Dermis lymphatic vessel endothelial cell (primary cell): ENCODE measurements around the gene FASTKD3. TPM values are rescaled to one million over a fixed set of nuclear protein-coding genes. Genes with fewer than 3 reads are reported as not detected.

Experiments
- total RNA-seq: library from RNA; depleted of rRNA; stranded (reverse); fragments of >200 nt; gene quantifications from 2 replicates; pipeline ENCODE4 v1.2.1, GENCODE V29; 2014

FASTKD3 gene
- total RNA-seq: 8.6 and 11.1 TPM in 2 replicates

GRCh38 chr5:7868773-7869473 is at the start of gene FASTKD3, which contains the start of gene MTRR:
Gene FASTKD3, minus strand, starts transcription at chr5:7869031. Its CDS starts 948 bp downstream, at chr5:7868083.
Gene MTRR, plus strand, starts transcription at chr5:7869148. Its CDS starts 1,647 bp downstream, at chr5:7870795.

GRCh38 chr5:7850395-7851239 is 18.2 kb downstream of the FASTKD3 start, which contains the start of gene CFAP90:
Gene CFAP90, minus strand, starts transcription at chr5:7851133. Its CDS starts 112 bp downstream, at chr5:7851021.

Other genes starting within 250 kb of the FASTKD3 start
- gene CFAP90, start 17.9 kb downstream of the FASTKD3 start, total RNA-seq: not detected in 2 replicates
- 13.2 and 18.7 TPM in 2 replicates for gene MTRR, start 117 bp upstream of the FASTKD3 start, total RNA-seq